SK-N-SH treated with all-trans-retinoic acid at 6 μM for 48 hours (cell line): Measurements from ENCODE around the gene CKMT2.

Experiments
- ARNTL ChIP-seq: fragments of 450-650 bp; formaldehyde crosslinking; IDR thresholded peaks from 2 replicates; pipeline ENCODE4 v1.5.0; 2020; ENCODE audit warnings: low read depth, mild to moderate bottlenecking, moderate library complexity, borderline replicate concordance
- BACH2 ChIP-seq: fragments of 250-450 bp; sonication (Bioruptor Pico); IDR thresholded peaks from 2 replicates; pipeline ENCODE4 v1.9.0; 2021; ENCODE audit warnings: mild to moderate bottlenecking, borderline replicate concordance
- GLIS3 ChIP-seq: fragments of 250-450 bp; sonication (Bioruptor Pico); IDR thresholded peaks from 2 replicates; pipeline ENCODE4 v1.5.0; 2020; ENCODE audit warnings: mild to moderate bottlenecking, moderate library complexity
- ISL1 ChIP-seq: fragments of 250-450 bp; sonication (Bioruptor Pico); IDR thresholded peaks from 2 replicates; pipeline ENCODE4 v2.1.2; 2022; ENCODE audit warnings: mild to moderate bottlenecking, moderate library complexity
- OSR1 ChIP-seq: fragments of 250-450 bp; sonication (Bioruptor Pico); IDR thresholded peaks from 2 replicates; pipeline ENCODE4 v1.8.0; 2022; ENCODE audit warnings: moderate library complexity, mild to moderate bottlenecking, inconsistent platforms
- PPARA ChIP-seq: fragments of 250-450 bp; sonication (Bioruptor Pico); IDR thresholded peaks from 2 replicates; pipeline ENCODE4 v1.5.0; 2020; ENCODE audit warnings: mild to moderate bottlenecking, borderline replicate concordance
- RARB ChIP-seq: fragments of 250-450 bp; sonication (Bioruptor Pico); IDR thresholded peaks from 2 replicates; pipeline ENCODE4 v1.8.0; 2021; ENCODE audit warnings: mild to moderate bottlenecking, moderate library complexity
- TCF4 ChIP-seq: fragments of 250-450 bp; sonication (Bioruptor Pico); IDR thresholded peaks from 2 replicates; pipeline ENCODE4 v1.8.0; 2021; ENCODE audit warnings: mild to moderate bottlenecking, moderate library complexity, borderline replicate concordance
- ZFP30 ChIP-seq: fragments of 450-650 bp; formaldehyde crosslinking; IDR thresholded peaks from 2 replicates; pipeline ENCODE4 v1.5.0; 2022; ENCODE audit warnings: mild to moderate bottlenecking, moderate library complexity
- ZNF8 ChIP-seq: fragments of 450-650 bp; formaldehyde crosslinking; IDR thresholded peaks from 2 replicates; pipeline ENCODE4 v1.5.0; 2020; ENCODE audit warnings: mild to moderate bottlenecking, moderate library complexity
- TF ChIP-seq, protein P1 (sequence below): fragments of 250-450 bp; sonication (Bioruptor Pico); IDR thresholded peaks from 2 replicates; pipeline ENCODE4 v1.8.0; 2020; ENCODE audit warnings: mild to moderate bottlenecking, moderate library complexity, borderline replicate concordance
- TF ChIP-seq, protein P2 (sequence below): fragments of 250-450 bp; sonication (Bioruptor Pico); IDR thresholded peaks from 2 replicates; pipeline ENCODE4 v1.5.1; 2020; ENCODE audit warnings: low read depth, mild to moderate bottlenecking, moderate library complexity

- TF ChIP-seq RARB (CRISPR knock-in tag) (no peak), BACH2 (CRISPR knock-in tag) (no peak), ISL1 (CRISPR knock-in tag) (no peak), ZFP30 (CRISPR knock-in tag) (no peak), ARNTL (CRISPR knock-in tag) (no peak), OSR1 (CRISPR knock-in tag) (no peak), ZNF8 (no peak), TCF4 (CRISPR knock-in tag) (no peak), GLIS3 (CRISPR knock-in tag) (no peak), PPARA (CRISPR knock-in tag) (no peak)
- TF ChIP-seq, protein P1, sequence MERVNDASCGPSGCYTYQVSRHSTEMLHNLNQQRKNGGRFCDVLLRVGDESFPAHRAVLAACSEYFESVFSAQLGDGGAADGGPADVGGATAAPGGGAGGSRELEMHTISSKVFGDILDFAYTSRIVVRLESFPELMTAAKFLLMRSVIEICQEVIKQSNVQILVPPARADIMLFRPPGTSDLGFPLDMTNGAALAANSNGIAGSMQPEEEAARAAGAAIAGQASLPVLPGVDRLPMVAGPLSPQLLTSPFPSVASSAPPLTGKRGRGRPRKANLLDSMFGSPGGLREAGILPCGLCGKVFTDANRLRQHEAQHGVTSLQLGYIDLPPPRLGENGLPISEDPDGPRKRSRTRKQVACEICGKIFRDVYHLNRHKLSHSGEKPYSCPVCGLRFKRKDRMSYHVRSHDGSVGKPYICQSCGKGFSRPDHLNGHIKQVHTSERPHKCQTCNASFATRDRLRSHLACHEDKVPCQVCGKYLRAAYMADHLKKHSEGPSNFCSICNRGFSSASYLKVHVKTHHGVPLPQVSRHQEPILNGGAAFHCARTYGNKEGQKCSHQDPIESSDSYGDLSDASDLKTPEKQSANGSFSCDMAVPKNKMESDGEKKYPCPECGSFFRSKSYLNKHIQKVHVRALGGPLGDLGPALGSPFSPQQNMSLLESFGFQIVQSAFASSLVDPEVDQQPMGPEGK (CRISPR knock-in tag) = no peak
- TF ChIP-seq, protein P2, sequence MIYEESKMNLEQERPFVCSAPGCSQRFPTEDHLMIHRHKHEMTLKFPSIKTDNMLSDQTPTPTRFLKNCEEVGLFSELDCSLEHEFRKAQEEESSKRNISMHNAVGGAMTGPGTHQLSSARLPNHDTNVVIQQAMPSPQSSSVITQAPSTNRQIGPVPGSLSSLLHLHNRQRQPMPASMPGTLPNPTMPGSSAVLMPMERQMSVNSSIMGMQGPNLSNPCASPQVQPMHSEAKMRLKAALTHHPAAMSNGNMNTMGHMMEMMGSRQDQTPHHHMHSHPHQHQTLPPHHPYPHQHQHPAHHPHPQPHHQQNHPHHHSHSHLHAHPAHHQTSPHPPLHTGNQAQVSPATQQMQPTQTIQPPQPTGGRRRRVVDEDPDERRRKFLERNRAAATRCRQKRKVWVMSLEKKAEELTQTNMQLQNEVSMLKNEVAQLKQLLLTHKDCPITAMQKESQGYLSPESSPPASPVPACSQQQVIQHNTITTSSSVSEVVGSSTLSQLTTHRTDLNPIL (CRISPR knock-in tag) = no peak
These were observed 64.4 kb downstream of the CKMT2 start for GRCh38 chr5:81297531-81297930.
